H1 (cell line): ENCODE measurements around the gene GRIFIN. TPM values are rescaled to one million over a fixed set of nuclear protein-coding genes. Genes with fewer than 3 reads are reported as not detected.
"Not testable (repeated sequence)": the region's sequence is repeated elsewhere in the genome, so short reads cannot be mapped to it uniquely, and the experiment has no call there.

ENCODE experiments used
- CTCF ChIA-PET: fragments of 300-600 bp; sonication (Branson Sonifier 250); formaldehyde crosslinking; loops from one replicate; lab custom pipeline; 2021; ENCODE audit not compliant: partially characterized antibody; lab: Charles Lee
- POLR2A ChIA-PET: fragments of 300-600 bp; sonication (Branson Sonifier 250); formaldehyde crosslinking; loops from one replicate; lab custom pipeline; 2021; ENCODE audit warnings: inconsistent platforms; ENCODE audit not compliant: partially characterized antibody; lab: Charles Lee
- DNase-seq, 2 experiments: peaks; one replicate each; pipeline versions ENCODE4 v3.0.0 to v3.0.0-alpha.2; 2010 to 2022; ENCODE audit warnings: low spot score in 2 of 2, low read depth in 1 of 2, mixed read lengths in 1 of 2
- FAIRE-seq: peaks from 2 replicates; lab custom pipeline; 2011; peaks lifted over from hg19 to GRCh38; lab: Jason Lieb, UNC
- H2AFZ ChIP-seq: 2 replicates; pipeline ENCODE4 v1.8.1; 2012; ENCODE audit warnings: low read length, inconsistent platforms
- H2AK5ac ChIP-seq: 2 replicates; pipeline ENCODE4 v1.6.1; 2013; ENCODE audit warnings: low read depth, low read length
- H2BK120ac ChIP-seq: replicated peaks from 2 replicates; pipeline ENCODE3; 2013; ENCODE audit warnings: low read depth, low read length, inconsistent platforms
- H2BK12ac ChIP-seq: 2 replicates; pipeline ENCODE4 v1.6.1; 2013; ENCODE audit warnings: low read depth, low read length
- H2BK15ac ChIP-seq: 2 replicates; pipeline ENCODE4 v1.6.1; 2013; ENCODE audit warnings: low read length
- H2BK20ac ChIP-seq: 2 replicates; pipeline ENCODE4 v1.6.1; 2013; ENCODE audit warnings: low read length
- H2BK5ac ChIP-seq: 2 replicates; pipeline ENCODE4 v1.6.1; 2013; ENCODE audit warnings: low read depth, low read length
- H3K14ac ChIP-seq: 2 replicates; pipeline ENCODE4 v1.6.1; 2013; ENCODE audit warnings: inconsistent platforms; ENCODE audit not compliant: insufficient read length
- H3K18ac ChIP-seq: 2 replicates; pipeline ENCODE4 v1.6.1; 2013; ENCODE audit warnings: low read length; ENCODE audit errors: extremely low read depth
- H3K23ac ChIP-seq: 2 replicates; pipeline ENCODE4 v1.6.1; 2013; ENCODE audit warnings: inconsistent platforms; ENCODE audit not compliant: insufficient read length
- H3K23me2 ChIP-seq: 2 replicates; pipeline ENCODE4 v1.6.1; 2013; ENCODE audit warnings: low read depth, low read length
- H3K27ac ChIP-seq: 2 replicates; pipeline ENCODE4 v1.6.1; 2011; ENCODE audit warnings: low read depth, low read length, inconsistent platforms
- H3K27me3 ChIP-seq, 4 experiments: replicated peaks in 1 of 4; 1 replicate in 1 of 4; 2 replicates in 3 of 4; pipeline versions ENCODE4 v1.6.1 to v1.8.1; 2011 to 2013; ENCODE audit warnings: low read length in 3 of 4, mild to moderate bottlenecking in 3 of 4, inconsistent platforms in 2 of 4, mixed read lengths in 2 of 4, moderate library complexity in 1 of 4; ENCODE audit not compliant: control insufficient read depth in 3 of 4, insufficient read depth in 3 of 4; ENCODE audit errors: extremely low read depth in 1 of 4
- H3K36me3 ChIP-seq, 4 experiments: 2 replicates each; pipeline versions ENCODE4 v1.6.1 to v1.8.1; 2011 to 2013; ENCODE audit warnings: mild to moderate bottlenecking in 4 of 4, low read length in 3 of 4, moderate library complexity in 2 of 4, control low read depth in 1 of 4, inconsistent platforms in 1 of 4; ENCODE audit not compliant: insufficient read depth in 4 of 4, control insufficient read depth in 2 of 4
- H3K4ac ChIP-seq: replicated peaks from 2 replicates; pipeline ENCODE3; 2013; ENCODE audit warnings: low read length, low read depth, mixed read lengths, inconsistent platforms; ENCODE audit not compliant: insufficient read length
- H3K4me1 ChIP-seq, 4 experiments: replicated peaks in 1 of 4; 1 replicate in 1 of 4; 2 replicates in 3 of 4; pipeline versions ENCODE4 v1.6.1 to v1.8.1; 2011 to 2013; ENCODE audit warnings: low read length in 3 of 4, inconsistent platforms in 2 of 4, mixed read lengths in 1 of 4; ENCODE audit not compliant: insufficient read depth in 4 of 4, control insufficient read depth in 3 of 4
- H3K4me2 ChIP-seq, 2 experiments: 2 replicates each; pipeline versions ENCODE4 v1.6.1 to v1.8.1; 2011 to 2013; ENCODE audit warnings: low read depth in 2 of 2, low read length in 2 of 2, control low read depth in 1 of 2, inconsistent platforms in 1 of 2, mild to moderate bottlenecking in 1 of 2; ENCODE audit not compliant: insufficient read depth in 1 of 2
- H3K4me3 ChIP-seq, 4 experiments: fragments of 200-600, 300-600 bp in 1 of 4; sonication (generic), shearing (Covaris generic), sonication (Bioruptor Twin) in 1 of 4; 2 replicates each; pipeline versions ENCODE4 v1.5.1 to v1.8.1; 2011 to 2016; ENCODE audit warnings: low read length in 4 of 4, low read depth in 3 of 4, control low read depth in 2 of 4, inconsistent platforms in 2 of 4, mild to moderate bottlenecking in 2 of 4, mixed read lengths in 1 of 4, moderate library complexity in 1 of 4; ENCODE audit not compliant: insufficient read depth in 2 of 4; ENCODE audit errors: extremely low read depth in 1 of 4
- H3K56ac ChIP-seq: replicated peaks from 2 replicates; pipeline ENCODE3; 2013; ENCODE audit warnings: low read depth, mild to moderate bottlenecking, mixed read lengths, low read length, inconsistent platforms; ENCODE audit not compliant: insufficient read length
- H3K79me1 ChIP-seq: 2 replicates; pipeline ENCODE4 v1.6.1; 2013; ENCODE audit warnings: low read depth, low read length, control low read depth
- H3K79me2 ChIP-seq, 2 experiments: 2 replicates each; pipeline versions ENCODE4 v1.6.1 to v1.8.1; 2012 to 2013; ENCODE audit warnings: low read length in 2 of 2, mild to moderate bottlenecking in 2 of 2, inconsistent platforms in 1 of 2; ENCODE audit not compliant: insufficient read depth in 2 of 2, control insufficient read depth in 1 of 2
- H3K9ac ChIP-seq, 4 experiments: replicated peaks in 1 of 4; 1 replicate in 1 of 4; 2 replicates in 3 of 4; pipeline versions ENCODE4 v1.6.1 to v1.8.1; 2011 to 2013; ENCODE audit warnings: low read depth in 3 of 4, low read length in 3 of 4, control low read depth in 2 of 4, mild to moderate bottlenecking in 2 of 4, moderate library complexity in 2 of 4, inconsistent platforms in 1 of 4; ENCODE audit errors: extremely low read depth in 1 of 4
- H3K9me3 ChIP-seq, 2 experiments: 2 replicates each; pipeline versions ENCODE4 v1.6.1 to v1.8.1; 2012 to 2013; ENCODE audit warnings: mild to moderate bottlenecking in 2 of 2, moderate library complexity in 2 of 2, control low read depth in 1 of 2, inconsistent platforms in 1 of 2, low read depth in 1 of 2, low read length in 1 of 2, mixed read lengths in 1 of 2; ENCODE audit not compliant: insufficient read depth in 2 of 2
- H4K20me1 ChIP-seq, 2 experiments: replicated peaks in 1 of 2; 2 replicates each; pipeline versions ENCODE3 to v1.8.1; 2011 to 2013; ENCODE audit warnings: inconsistent platforms in 2 of 2, low read length in 2 of 2, mild to moderate bottlenecking in 1 of 2; ENCODE audit not compliant: insufficient read depth in 2 of 2, control insufficient read depth in 1 of 2
- H4K5ac ChIP-seq: 2 replicates; pipeline ENCODE4 v1.6.1; 2013; ENCODE audit warnings: low read length, low read depth, mixed read lengths, inconsistent platforms; ENCODE audit not compliant: insufficient read length
- H4K8ac ChIP-seq: 2 replicates; pipeline ENCODE4 v1.8.0; 2013; ENCODE audit warnings: mild to moderate bottlenecking, moderate library complexity, low read length, inconsistent platforms; ENCODE audit not compliant: insufficient read depth; ENCODE audit errors: extremely low read depth
- H4K91ac ChIP-seq: replicated peaks from 2 replicates; pipeline ENCODE3; 2013; ENCODE audit warnings: low read length, mixed read lengths, inconsistent platforms; ENCODE audit not compliant: insufficient read length
- BACH1 ChIP-seq: IDR thresholded peaks from 2 replicates; pipeline ENCODE4 v1.6.1; 2012; ENCODE audit warnings: low read length, improper control_type of control experiment
- BCL11A ChIP-seq, 2 experiments: IDR thresholded peaks; one replicate each; pipeline ENCODE4 v1.6.1; 2011; ENCODE audit warnings: low read depth in 2 of 2, low read length in 2 of 2, mild to moderate bottlenecking in 2 of 2
- EZH2 ChIP-seq: fragments of 200-600 bp; sonication (generic); IDR thresholded peaks from 2 replicates; pipeline ENCODE4 v1.7.1; 2012; ENCODE audit warnings: low read depth, mild to moderate bottlenecking, moderate library complexity, low read length, inconsistent platforms; ENCODE audit not compliant: severe bottlenecking
- YY1 ChIP-seq: IDR thresholded peaks from 2 replicates; pipeline ENCODE4 v1.6.1; 2011; ENCODE audit warnings: low read depth, mild to moderate bottlenecking, low read length
- WGBS, 2 experiments: shearing (Covaris generic) in 1 of 2; methylation state at CpG; one replicate each; pipeline versions ENCODE4 v1.1.6 to v1.1.7; 2013 to 2015; ENCODE audit warnings: low lambda C conversion rate in 2 of 2, mixed read lengths in 2 of 2, inconsistent platforms in 1 of 2, low coverage in 1 of 2, missing lambda C conversion rate in 1 of 2; ENCODE audit not compliant: insufficient replicate concordance in 2 of 2, insufficient coverage in 1 of 2, insufficient read length in 1 of 2; ENCODE audit errors: extremely low coverage in 1 of 2, missing lambda C conversion rate in 1 of 2; 5-methylcytosine and 5-hydroxymethylcytosine counted together
- polyA plus RNA-seq, 7 experiments: library from polyadenylated mRNA; depleted of rRNA in 3 of 7; stranded (reverse) in 5 of 7; unstranded in 2 of 7; fragments of >200 nt in 5 of 7; fragments of 200-250 nt in 2 of 7; gene quantifications; 1 replicate in 5 of 7; 2 replicates in 1 of 7; 4 replicates in 1 of 7; pipeline versions ENCODE4 v1.2.1 to v1.2.3, GENCODE V29; 2011 to 2013; ENCODE audit warnings: missing spikeins in 2 of 7, mixed read lengths in 2 of 7
- total RNA-seq: library from RNA; stranded (reverse); fragmentation: NEBNext Ultra II Directional; extraction: Animal tissue kit (Norgen Biotek cat#: 25700); gene quantifications from 2 replicates; pipeline ENCODE4 v1.2.1, GENCODE V29; 2021

GRIFIN gene
- total and polyA plus RNA-seq, 2 of the 8 experiments (the other 6 are each of a cell fraction or from before 2014, with no cell fraction given): not detected

- TF ChIP-seq EZH2 (no peak), BACH1 (no peak), YY1 (no peak), BCL11A (IDR thresholded peaks at IDR 0.05; ENCODE audit: low read depth in 2 of 2, low read length in 2 of 2) (no peak)
- TF ChIP-seq, all 59 proteins: peak for 0
Observed at GRCh38 chr7:2459674-2460073, 16.5 kb downstream of the GRIFIN start (continued).

- not testable (repeated sequence) for H3K23ac ChIP-seq, H4K5ac ChIP-seq, H2BK20ac ChIP-seq, H4K91ac ChIP-seq, H3K4me3 ChIP-seq, H3K27ac ChIP-seq, H2AFZ ChIP-seq, H4K20me1 ChIP-seq, H3K14ac ChIP-seq, H4K8ac ChIP-seq, H2BK5ac ChIP-seq, DNase-seq, H2BK12ac ChIP-seq, H3K56ac ChIP-seq, FAIRE-seq, H3K27me3 ChIP-seq, H2AK5ac ChIP-seq, H3K79me2 ChIP-seq, H3K4ac ChIP-seq, H3K23me2 ChIP-seq, H3K79me1 ChIP-seq, H3K9ac ChIP-seq, H3K4me1 ChIP-seq, H3K9me3 ChIP-seq, H3K4me2 ChIP-seq, H3K36me3 ChIP-seq, H2BK120ac ChIP-seq, H3K18ac ChIP-seq, H2BK15ac ChIP-seq
- ChIA-PET CTCF (interaction anchor here (1.2 to 7.6 kb wide), 7 partner anchors 14 to 246 kb away, joined by 3 to 266 read pairs (median 9); no protein-coding TSS in a partner anchor), POLR2A (interaction anchor here (0.7 kb wide), 1 partner anchor 75 kb away, joined by 3 read pairs; no protein-coding TSS in a partner anchor)
- WGBS, 2 experiments: 95% methylated on average over 3 of the region's 3 CpGs; no CpG with 5 or more reads in 1 of the 2 experiments
Observed at GRCh38 chr7:2453849-2454248, 22.3 kb downstream of the GRIFIN start.
